Omental fat pad (tissue), 4 donors: ENCODE results near the gene HSCB. TPM values are rescaled to one million over a fixed set of nuclear protein-coding genes. Genes with fewer than 3 reads are reported as not detected.
A peak's percentile ranks its signal among the peaks of the same experiment; 100 is the strongest.

Experiments used
- ATAC-seq: fragments of 150-250 bp; one replicate; pipeline ENCODE4 v1.9.1; 2016; ENCODE audit warnings: mild to moderate bottlenecking, moderate library complexity; ENCODE audit not compliant: low FRiP score
- DNase-seq: peaks from one replicate; pipeline ENCODE4 v3.0.0-alpha.2; 2019; ENCODE audit warnings: low spot score
- total RNA-seq, 4 donors: library from RNA; depleted of rRNA; stranded (reverse); fragments of >200 nt; gene quantifications; one replicate each; pipeline ENCODE4 v1.1.0, GENCODE V29; 2016
- TF ChIP-seq, protein P1 (sequence below), 3 donors: fragments of 450-650 bp; IDR thresholded peaks; one replicate each; pipeline ENCODE4 v1.5.1; 2016 to 2017; ENCODE audit warnings: antibody characterized with exemption in 3 of 3, mild to moderate bottlenecking in 3 of 3, moderate library complexity in 2 of 3

HSCB gene
- total RNA-seq, 4 donors from 2014 or later: 9.5 to 21.0 (median 14.8) TPM

DNA sequence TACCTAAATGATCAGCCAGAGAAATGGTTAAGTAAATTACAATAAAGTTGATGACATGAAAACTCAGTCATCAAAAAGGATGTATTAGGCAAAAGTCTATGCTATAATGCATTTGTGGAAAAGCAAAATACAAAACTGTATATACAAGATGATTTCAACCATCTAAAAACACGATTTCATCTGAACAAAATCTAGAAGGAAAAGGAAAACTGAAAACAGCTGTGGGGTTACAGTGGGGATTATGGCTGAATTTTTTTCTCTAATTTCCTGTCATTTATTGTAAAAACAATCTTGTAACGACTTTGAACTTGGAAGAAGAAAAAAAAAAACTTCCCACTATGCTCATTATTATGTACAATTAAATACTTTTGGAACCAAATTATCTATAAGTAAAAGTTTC lies 30.5 kb upstream of the HSCB start:
- DNase-seq (no peak), ATAC-seq (no peak)
- TF ChIP-seq, protein P1, sequence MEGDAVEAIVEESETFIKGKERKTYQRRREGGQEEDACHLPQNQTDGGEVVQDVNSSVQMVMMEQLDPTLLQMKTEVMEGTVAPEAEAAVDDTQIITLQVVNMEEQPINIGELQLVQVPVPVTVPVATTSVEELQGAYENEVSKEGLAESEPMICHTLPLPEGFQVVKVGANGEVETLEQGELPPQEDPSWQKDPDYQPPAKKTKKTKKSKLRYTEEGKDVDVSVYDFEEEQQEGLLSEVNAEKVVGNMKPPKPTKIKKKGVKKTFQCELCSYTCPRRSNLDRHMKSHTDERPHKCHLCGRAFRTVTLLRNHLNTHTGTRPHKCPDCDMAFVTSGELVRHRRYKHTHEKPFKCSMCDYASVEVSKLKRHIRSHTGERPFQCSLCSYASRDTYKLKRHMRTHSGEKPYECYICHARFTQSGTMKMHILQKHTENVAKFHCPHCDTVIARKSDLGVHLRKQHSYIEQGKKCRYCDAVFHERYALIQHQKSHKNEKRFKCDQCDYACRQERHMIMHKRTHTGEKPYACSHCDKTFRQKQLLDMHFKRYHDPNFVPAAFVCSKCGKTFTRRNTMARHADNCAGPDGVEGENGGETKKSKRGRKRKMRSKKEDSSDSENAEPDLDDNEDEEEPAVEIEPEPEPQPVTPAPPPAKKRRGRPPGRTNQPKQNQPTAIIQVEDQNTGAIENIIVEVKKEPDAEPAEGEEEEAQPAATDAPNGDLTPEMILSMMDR (IDR thresholded peaks at IDR 0.05): no peak

DNA sequence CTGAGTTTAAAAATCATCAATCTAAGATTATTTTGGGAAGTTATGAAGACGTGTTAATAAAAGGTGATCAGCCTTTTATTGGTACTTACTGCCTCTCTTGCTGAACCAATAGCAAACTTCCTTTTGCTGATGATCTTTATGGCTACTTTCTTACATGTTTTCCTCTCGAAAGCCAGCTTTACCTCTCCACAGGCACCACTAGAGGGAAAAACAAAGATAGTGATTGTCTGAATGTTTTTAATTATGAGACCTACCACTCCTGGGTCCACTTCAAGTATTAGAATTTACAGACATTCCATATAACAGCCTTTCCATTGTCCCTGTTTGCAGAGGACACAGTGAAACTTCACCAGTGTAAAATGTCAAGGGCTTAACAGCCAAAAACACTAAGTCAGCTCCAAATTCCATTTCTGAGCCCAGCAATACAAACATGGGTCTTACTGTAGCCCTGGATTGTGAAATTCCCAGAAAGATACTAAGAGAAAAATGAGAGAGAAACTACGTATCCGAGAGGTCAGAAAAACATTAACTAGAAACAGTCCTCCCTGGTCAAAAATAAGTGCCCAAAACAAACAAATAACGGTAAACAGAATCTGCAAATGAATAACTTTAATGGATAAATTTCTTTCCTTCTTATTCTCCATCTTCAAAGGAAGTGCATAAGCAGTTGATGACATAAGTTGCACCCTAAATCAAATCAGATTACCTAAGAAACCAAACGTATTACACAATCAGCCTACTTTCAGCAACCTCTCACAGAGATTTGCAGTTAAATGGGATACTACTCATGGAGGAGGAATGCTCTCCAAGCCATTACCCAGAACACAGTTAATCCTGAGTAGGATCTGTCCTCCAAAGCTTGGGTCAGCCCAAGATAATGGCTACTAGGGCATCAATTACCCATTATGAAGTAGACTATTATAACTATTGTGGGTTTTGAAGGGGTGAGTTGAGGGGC lies 29.7 kb upstream of the HSCB start:
- DNase-seq (no peak), ATAC-seq (peak; percentile 93)
- TF ChIP-seq, protein P1 (IDR thresholded peaks at IDR 0.05): no peak

DNA sequence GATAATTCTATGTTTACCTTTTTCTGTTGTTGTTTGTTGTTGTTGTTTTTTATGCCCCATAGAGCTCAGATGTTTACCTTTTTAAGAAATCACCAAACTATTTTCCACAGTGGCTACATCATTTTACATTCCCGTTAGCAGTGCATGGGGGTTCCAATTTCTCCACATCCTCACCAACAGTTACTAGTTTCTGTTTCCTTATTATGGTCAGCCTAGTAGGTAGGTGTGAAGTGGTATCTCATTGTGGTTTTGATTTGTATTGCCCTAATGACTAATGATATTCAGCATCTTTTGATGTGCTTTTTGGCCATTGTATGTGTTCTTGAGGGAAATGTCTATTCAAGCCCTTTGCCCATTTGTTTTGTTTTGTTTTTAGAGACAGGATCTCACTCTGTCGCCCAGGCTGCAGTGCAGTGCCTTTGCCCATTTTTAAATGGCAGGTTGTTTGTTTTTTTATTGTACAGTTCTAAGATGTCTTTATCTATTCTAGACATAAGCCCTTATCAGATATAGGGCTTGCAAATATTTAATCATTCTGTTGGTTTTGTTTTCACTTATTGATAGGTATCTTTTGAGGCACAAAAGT lies 27.7 kb upstream of the HSCB start:
- DNase-seq: no peak
- ATAC-seq: no peak
- TF ChIP-seq, protein P1 (IDR thresholded peaks at IDR 0.05): no peak

DNA sequence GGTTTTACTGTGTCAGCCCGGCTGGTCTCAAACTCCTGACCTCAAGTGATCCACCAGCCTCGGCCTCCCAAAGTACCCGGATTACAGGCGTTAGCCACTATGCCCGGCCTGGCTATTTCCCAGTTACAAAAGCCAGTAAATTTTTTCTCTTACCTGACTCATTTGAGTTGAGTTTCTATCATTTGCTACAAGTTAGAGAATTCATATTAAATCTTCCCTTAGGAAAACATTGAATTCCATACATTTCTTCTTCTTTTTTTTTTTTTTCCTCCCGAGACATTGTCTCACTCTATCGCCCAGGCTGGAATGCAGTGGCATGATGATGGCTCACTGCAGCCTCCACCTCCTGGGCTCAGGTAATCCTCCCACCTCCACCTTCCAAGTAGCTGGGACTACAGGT lies 26.2 kb upstream of the HSCB start:
- TF ChIP-seq, protein P1 (IDR thresholded peaks at IDR 0.05): no peak
- no peak for ATAC-seq

DNA sequence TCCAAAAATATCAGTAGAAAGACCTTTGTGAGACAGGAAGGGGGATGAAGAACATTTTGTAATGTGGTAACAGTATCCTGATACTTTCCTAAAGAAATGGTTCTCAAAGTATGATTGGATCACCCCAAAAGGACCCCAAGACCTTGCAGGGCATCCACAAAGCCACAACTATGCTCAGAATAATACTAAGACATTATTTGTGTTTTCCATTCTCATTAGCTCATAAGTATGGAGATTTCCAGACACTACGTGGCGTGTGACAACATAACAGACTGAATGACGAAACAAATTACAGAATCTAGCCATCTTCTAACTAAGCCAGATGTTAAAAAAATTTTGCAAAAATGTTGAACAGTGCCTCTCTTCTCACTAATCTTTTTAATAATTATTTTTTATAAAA lies 25.2 kb upstream of the HSCB start:
- ATAC-seq: no peak
- no peak for DNase-seq
- TF ChIP-seq, protein P1 (IDR thresholded peaks at IDR 0.05): no peak

More for the DNA sequence above, 26.2 kb upstream of the HSCB start:
- DNase-seq: no peak

DNA sequence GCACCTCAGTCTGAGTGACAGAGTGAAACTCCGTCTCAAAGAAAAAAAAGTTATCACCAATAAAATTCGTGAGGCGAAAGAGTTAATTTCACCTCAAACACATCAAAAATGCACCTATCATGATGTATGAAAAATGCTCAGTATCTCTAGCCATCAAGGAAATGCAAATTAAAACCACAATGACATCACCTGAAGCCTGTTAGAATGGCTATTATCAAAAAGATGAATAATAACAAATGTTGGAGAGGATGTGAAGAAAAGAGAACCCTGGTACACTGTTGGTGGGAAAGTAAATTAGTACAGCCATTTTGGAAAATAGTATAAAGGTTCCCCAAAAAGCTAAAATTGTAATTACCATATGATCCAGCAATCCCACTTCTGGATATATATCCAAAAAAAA lies 23.8 kb upstream of the HSCB start:
- ATAC-seq (no peak), DNase-seq (no peak)
- TF ChIP-seq, protein P1 (IDR thresholded peaks at IDR 0.05): no peak
